Kidney (tissue), 14 donors: ENCODE data around the gene FBXO36. TPM values are rescaled to one million over a fixed set of nuclear protein-coding genes. Genes with fewer than 3 reads are reported as not detected.

Experiments used
- DNase-seq, 5 donors: peaks; one replicate each; pipeline ENCODE4 v3.0.0-alpha.2; 2013 to 2020
- FAIRE-seq: peaks from 2 replicates; lab custom pipeline; 2012; peaks lifted over from hg19 to GRCh38; lab: Jason Lieb, UNC
- H3K27ac ChIP-seq, 2 donors: one replicate each; pipeline ENCODE4 v1.7.0; 2013; ENCODE audit warnings: low read depth in 2 of 2, low read length in 2 of 2, inconsistent platforms in 1 of 2
- H3K27me3 ChIP-seq: one replicate; pipeline ENCODE4 v1.7.1; 2013; ENCODE audit warnings: low read length, inconsistent platforms; ENCODE audit not compliant: control insufficient read depth, insufficient read depth
- H3K36me3 ChIP-seq, 3 donors: one replicate each; pipeline versions ENCODE4 v1.7.0 to v1.7.1; 2013; ENCODE audit warnings: low read length in 3 of 3, control low read depth in 1 of 3, inconsistent platforms in 1 of 3; ENCODE audit not compliant: insufficient read depth in 3 of 3, control insufficient read depth in 2 of 3
- H3K4me1 ChIP-seq, 3 donors: one replicate each; pipeline versions ENCODE4 v1.7.0 to v1.7.1; 2013; ENCODE audit warnings: low read length in 3 of 3, inconsistent platforms in 1 of 3, low read depth in 1 of 3; ENCODE audit not compliant: control insufficient read depth in 2 of 3, insufficient read depth in 2 of 3
- H3K4me3 ChIP-seq, 3 donors: one replicate each; pipeline versions ENCODE4 v1.7.0 to v1.8.1; 2013; ENCODE audit warnings: low read length in 3 of 3, control low read depth in 1 of 3, inconsistent platforms in 1 of 3
- H3K9ac ChIP-seq, 3 donors: one replicate each; pipeline versions ENCODE4 v1.7.0 to v1.7.1; 2013; ENCODE audit warnings: low read length in 3 of 3, control low read depth in 1 of 3, inconsistent platforms in 1 of 3
- H3K9me3 ChIP-seq, 3 donors: one replicate each; pipeline versions ENCODE4 v1.7.0 to v1.7.1; 2013; ENCODE audit warnings: low read length in 3 of 3, control low read depth in 1 of 3, inconsistent platforms in 1 of 3; ENCODE audit not compliant: control insufficient read depth in 2 of 3, insufficient read depth in 1 of 3
- intact Hi-C: fragments of 100-400 bp; cut with DNase I; formaldehyde crosslinking; loops from one replicate; pipeline ENCODE4 v1.11.1; 2022
- polyA plus RNA-seq: library from polyadenylated mRNA; stranded (reverse); fragments of 350-450 nt; fragmentation: Illumina TruSeq; extraction: RNeasy Lipid Tissue Mini Kit (QIAGEN cat#74804); gene quantifications from one replicate; pipeline ENCODE4 v1.2.3, GENCODE V29; 2014; ENCODE audit warnings: low read depth, low replicate concordance; ENCODE audit not compliant: insufficient read depth
- total RNA-seq: library from RNA; stranded (reverse); fragmentation: NEBNext Ultra II Directional; extraction: Animal tissue kit (Norgen Biotek cat#: 25700); gene quantifications from one replicate; pipeline ENCODE4 v1.2.1, GENCODE V29; 2021
- TF ChIP-seq, protein P1 (sequence below): IDR thresholded peaks from 3 replicates; pipeline ENCODE4 v1.5.1; 2012; ENCODE audit warnings: mild to moderate bottlenecking, moderate library complexity, borderline replicate concordance; ENCODE audit not compliant: insufficient read depth; ENCODE audit errors: extremely low read depth
- donor health status: control.
- donor health status: control.
- donor health status: control.
- donor health status: control.
- donor health status: control.
- donor health status: DM: yes; HTN: yes; CAD: no.
- donor health status: Normal renal cell carcinoma (clear cell type).

Gene FBXO36
- total and polyA plus RNA-seq, 2 donors from 2014 or later: 3.8 to 5.4 TPM

DNA sequence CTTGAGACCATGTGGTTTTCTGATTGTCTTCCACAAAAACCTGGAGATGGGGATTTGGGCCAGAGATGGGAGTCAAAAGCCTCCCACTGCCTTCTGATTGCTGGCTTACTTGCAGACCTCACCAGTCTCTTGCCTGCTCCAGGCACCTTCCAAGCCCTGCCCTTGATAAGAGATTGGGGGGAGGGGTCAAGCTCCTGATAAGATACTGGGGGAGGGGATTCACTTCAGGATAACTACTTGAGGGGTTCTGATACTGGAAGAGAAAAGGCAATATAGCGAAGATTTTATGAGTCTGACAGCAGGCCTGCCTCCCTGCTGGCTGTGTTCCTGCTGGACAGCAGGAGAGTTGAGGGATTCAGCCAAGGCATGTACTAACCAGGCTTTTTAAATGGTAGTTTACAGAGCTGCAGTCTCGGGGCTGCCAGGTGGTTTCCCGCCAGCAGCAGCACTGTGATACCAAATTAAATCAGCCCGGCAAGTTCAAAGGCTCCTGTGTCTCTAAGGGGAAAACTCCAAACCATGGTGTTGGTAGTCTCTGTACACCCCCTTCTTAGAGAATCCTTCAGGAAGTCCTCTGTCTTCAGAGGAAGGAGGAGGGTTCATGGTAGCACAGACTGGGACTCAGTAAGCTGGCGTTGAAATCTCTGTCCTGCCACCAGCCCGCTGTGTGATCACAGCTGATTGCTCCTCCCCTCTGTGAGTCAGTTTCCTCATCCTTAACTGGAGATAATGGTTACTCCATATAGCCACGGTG is 58.3 kb downstream of the FBXO36 start:
- Histone ChIP-seq H3K36me3 (no peaks in the 10 kb centered on the region), H3K4me3 (no peak overlapping the region), H3K27me3 (no peaks in the 10 kb centered on the region), H3K9me3 (no peaks in the 10 kb centered on the region), H3K4me1 (no peaks in the 10 kb centered on the region), H3K27ac (no peak overlapping the region), H3K9ac (no peak overlapping the region)
- TF ChIP-seq, protein P1, sequence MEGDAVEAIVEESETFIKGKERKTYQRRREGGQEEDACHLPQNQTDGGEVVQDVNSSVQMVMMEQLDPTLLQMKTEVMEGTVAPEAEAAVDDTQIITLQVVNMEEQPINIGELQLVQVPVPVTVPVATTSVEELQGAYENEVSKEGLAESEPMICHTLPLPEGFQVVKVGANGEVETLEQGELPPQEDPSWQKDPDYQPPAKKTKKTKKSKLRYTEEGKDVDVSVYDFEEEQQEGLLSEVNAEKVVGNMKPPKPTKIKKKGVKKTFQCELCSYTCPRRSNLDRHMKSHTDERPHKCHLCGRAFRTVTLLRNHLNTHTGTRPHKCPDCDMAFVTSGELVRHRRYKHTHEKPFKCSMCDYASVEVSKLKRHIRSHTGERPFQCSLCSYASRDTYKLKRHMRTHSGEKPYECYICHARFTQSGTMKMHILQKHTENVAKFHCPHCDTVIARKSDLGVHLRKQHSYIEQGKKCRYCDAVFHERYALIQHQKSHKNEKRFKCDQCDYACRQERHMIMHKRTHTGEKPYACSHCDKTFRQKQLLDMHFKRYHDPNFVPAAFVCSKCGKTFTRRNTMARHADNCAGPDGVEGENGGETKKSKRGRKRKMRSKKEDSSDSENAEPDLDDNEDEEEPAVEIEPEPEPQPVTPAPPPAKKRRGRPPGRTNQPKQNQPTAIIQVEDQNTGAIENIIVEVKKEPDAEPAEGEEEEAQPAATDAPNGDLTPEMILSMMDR: no peak
- DNase-seq (peak in 1 of 5 donors; percentile 29), FAIRE-seq (no peak)
- intact Hi-C loops: no loop called here

- TF ChIP-seq, protein P1: no peak
- DNase-seq: no peak
- no peak overlapping the region for H3K9ac ChIP-seq
- intact Hi-C loops: no loop called here
- H3K9me3 ChIP-seq: no peaks in the 10 kb centered on the region
- no peak overlapping the region for H3K4me3 ChIP-seq
- H3K27me3 ChIP-seq: no peaks in the 10 kb centered on the region
- FAIRE-seq: no peak
- no peaks in the 10 kb centered on the region for H3K4me1 ChIP-seq
- H3K36me3 ChIP-seq: peaks cover 0 to 6% (median 0%) of the 10 kb centered on the region in 3 donors
- no peak overlapping the region for H3K27ac ChIP-seq
Measured at GRCh38 chr2:229993236-229993635, 70.9 kb downstream of the FBXO36 start.

DNA sequence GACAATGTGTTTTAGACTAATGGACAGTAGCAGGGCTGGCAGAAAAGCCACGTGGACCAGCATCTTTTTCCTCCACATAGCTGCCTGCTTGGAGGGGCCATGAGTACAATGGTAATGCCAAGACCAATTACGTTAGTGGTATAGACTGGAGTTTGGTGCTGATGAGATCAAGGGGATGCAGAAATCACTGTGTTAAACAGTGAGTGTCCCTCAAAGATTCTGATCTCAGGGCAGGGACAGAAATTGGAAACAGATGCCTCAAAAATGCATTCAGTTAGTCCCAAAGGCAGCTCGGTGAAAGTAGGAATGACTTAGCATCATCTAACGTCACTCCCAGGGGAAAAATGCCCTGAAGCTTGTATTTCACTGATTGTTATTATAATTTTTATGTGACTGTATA is 74.0 kb downstream of the FBXO36 start:
- H3K9ac ChIP-seq: no peak overlapping the region
- H3K4me3 ChIP-seq: no peak overlapping the region
- intact Hi-C loops: no loop called here
- TF ChIP-seq, protein P1: no peak
- no peaks in the 10 kb centered on the region for H3K4me1 ChIP-seq
- peaks cover 0 to 6% (median 0%) of the 10 kb centered on the region in 3 donors for H3K36me3 ChIP-seq
- no peak for DNase-seq
- no peak overlapping the region for H3K27ac ChIP-seq
- no peaks in the 10 kb centered on the region for H3K9me3 ChIP-seq
- H3K27me3 ChIP-seq: no peaks in the 10 kb centered on the region
- no peak for FAIRE-seq
